IMR-90 (cell line): Measurements from ENCODE around the gene BCL11B. TPM values are rescaled to one million over a fixed set of nuclear protein-coding genes. Genes with fewer than 3 reads are reported as not detected.
A peak's percentile ranks its signal among the peaks of the same experiment; 100 is the strongest.

ENCODE experiments used
- ATAC-seq: fragments of 200-7000 bp; cut with Tn5 transposase; 2 replicates; pipeline ENCODE4 v1.9.1; 2020; ENCODE audit warnings: low read depth, mild to moderate bottlenecking, moderate library complexity
- BruUV-seq: library from RNA; stranded (reverse); fragments of 400-500 nt; replicated peaks from 2 replicates; lab custom pipeline; 2021; lab: Mats Ljungman, UMichigan
- CTCF ChIA-PET: fragments of 300-600 bp; formaldehyde crosslinking; extraction: SDS; loops from one replicate; lab custom pipeline; 2021; ENCODE audit warnings: antibody characterized with exemption; lab: Yijun Ruan, JAX
- POLR2A ChIA-PET: fragments of 300-600 bp; sonication (Branson Sonifier 250); formaldehyde crosslinking; loops from one replicate; lab custom pipeline; 2022; ENCODE audit warnings: antibody characterized with exemption; ENCODE audit not compliant: unreplicated experiment; lab: Charles Lee
- DNase-seq: peaks from one replicate; pipeline ENCODE4 v3.0.0; 2013
- H2AFZ ChIP-seq: replicated peaks from 2 replicates; pipeline ENCODE3; 2013; ENCODE audit warnings: low read length, mild to moderate bottlenecking; ENCODE audit not compliant: poor library complexity
- H2AK5ac ChIP-seq: 2 replicates; pipeline ENCODE4 v1.6.1; 2013; ENCODE audit warnings: low read depth, low read length, inconsistent platforms
- H2AK9ac ChIP-seq: replicated peaks from 2 replicates; pipeline ENCODE3; 2013; ENCODE audit warnings: mild to moderate bottlenecking, low read depth, low read length, moderate library complexity; ENCODE audit not compliant: poor library complexity
- H2BK120ac ChIP-seq: 2 replicates; pipeline ENCODE4 v1.6.1; 2013; ENCODE audit warnings: low read depth, low read length, inconsistent platforms
- H2BK15ac ChIP-seq: 3 replicates; pipeline ENCODE4 v1.6.1; 2013; ENCODE audit warnings: low read depth, low read length, inconsistent platforms
- H2BK20ac ChIP-seq: 2 replicates; pipeline ENCODE4 v1.6.1; 2013; ENCODE audit warnings: low read depth, mild to moderate bottlenecking, inconsistent platforms, low read length, moderate library complexity
- H2BK5ac ChIP-seq: 2 replicates; pipeline ENCODE4 v1.6.1; 2013; ENCODE audit warnings: mild to moderate bottlenecking, low read depth, low read length, inconsistent platforms; ENCODE audit not compliant: poor library complexity, severe bottlenecking
- H3K14ac ChIP-seq: replicated peaks from 2 replicates; pipeline ENCODE4 v1.6.1; 2013; ENCODE audit warnings: low read depth, low read length, inconsistent platforms
- H3K18ac ChIP-seq: 2 replicates; pipeline ENCODE4 v1.6.1; 2013; ENCODE audit warnings: low read depth, low read length, control low read depth
- H3K23ac ChIP-seq: 2 replicates; pipeline ENCODE4 v1.6.1; 2013; ENCODE audit warnings: low read depth, low read length, inconsistent platforms
- H3K27ac ChIP-seq: 2 replicates; pipeline ENCODE4 v1.5.1; 2013; ENCODE audit warnings: mild to moderate bottlenecking, control low read depth, low read length; ENCODE audit not compliant: insufficient read depth
- H3K27me3 ChIP-seq: 2 replicates; pipeline ENCODE4 v1.6.1; 2013; ENCODE audit warnings: low read length; ENCODE audit not compliant: control insufficient read depth, insufficient read depth
- H3K36me3 ChIP-seq: 2 replicates; pipeline ENCODE4 v1.6.1; 2013; ENCODE audit warnings: low read length, mixed read lengths; ENCODE audit not compliant: control insufficient read depth, insufficient read depth
- H3K4ac ChIP-seq: 2 replicates; pipeline ENCODE4 v1.6.1; 2013; ENCODE audit warnings: low read depth, low read length, inconsistent platforms
- H3K4me1 ChIP-seq: 2 replicates; pipeline ENCODE4 v1.6.1; 2013; ENCODE audit warnings: low read length, mixed read lengths; ENCODE audit not compliant: control insufficient read depth, insufficient read depth
- H3K4me2 ChIP-seq: 2 replicates; pipeline ENCODE4 v1.6.1; 2013; ENCODE audit warnings: low read depth, mild to moderate bottlenecking, control low read depth, low read length, moderate library complexity
- H3K4me3 ChIP-seq: 2 replicates; pipeline ENCODE4 v1.5.1; 2013; ENCODE audit warnings: low read depth, mild to moderate bottlenecking, control low read depth, low read length, moderate library complexity; ENCODE audit not compliant: insufficient read depth
- H3K56ac ChIP-seq: 2 replicates; pipeline ENCODE4 v1.6.1; 2013; ENCODE audit warnings: low read length, inconsistent platforms; ENCODE audit not compliant: insufficient read depth; ENCODE audit errors: extremely low read depth
- H3K79me1 ChIP-seq, 2 experiments: 2 replicates each; pipeline ENCODE4 v1.6.1; 2013; ENCODE audit warnings: low read length in 2 of 2, inconsistent platforms in 1 of 2, low read depth in 1 of 2
- H3K9ac ChIP-seq: 2 replicates; pipeline ENCODE4 v1.6.1; 2013; ENCODE audit warnings: low read depth, low read length, control low read depth
- H3K9me1 ChIP-seq: 2 replicates; pipeline ENCODE4 v1.6.1; 2013; ENCODE audit warnings: low read length, inconsistent platforms; ENCODE audit not compliant: insufficient read depth
- H3K9me3 ChIP-seq: 2 replicates; pipeline ENCODE4 v1.6.1; 2013; ENCODE audit warnings: low read length; ENCODE audit not compliant: control insufficient read depth, insufficient read depth
- H4K20me1 ChIP-seq: 2 replicates; pipeline ENCODE4 v1.6.1; 2013; ENCODE audit warnings: low read length, inconsistent platforms; ENCODE audit not compliant: insufficient read depth
- H4K5ac ChIP-seq: 2 replicates; pipeline ENCODE4 v1.6.1; 2013; ENCODE audit warnings: mild to moderate bottlenecking, low read depth, low read length, control low read depth
- H4K8ac ChIP-seq, 2 experiments: 2 replicates each; pipeline ENCODE4 v1.6.1; 2013; ENCODE audit warnings: low read depth in 2 of 2, low read length in 2 of 2, control low read depth in 1 of 2, inconsistent platforms in 1 of 2
- H4K91ac ChIP-seq: 2 replicates; pipeline ENCODE4 v1.6.1; 2013; ENCODE audit warnings: low read depth, low read length, inconsistent platforms; ENCODE audit not compliant: insufficient read depth
- BHLHE40 ChIP-seq: fragments of 150-350 bp; IDR thresholded peaks from 2 replicates; pipeline ENCODE4 v1.6.1; 2016; ENCODE audit warnings: mild to moderate bottlenecking, low read depth, low read length
- CHD1 ChIP-seq: IDR thresholded peaks from 2 replicates; pipeline ENCODE4 v1.6.1; 2012; ENCODE audit warnings: low read depth, low read length, improper control_type of control experiment
- CTCF ChIP-seq: conservative IDR thresholded peaks from 2 replicates; pipeline ENCODE4 v1.5.1; 2012; ENCODE audit warnings: mild to moderate bottlenecking, low read depth, low read length, improper control_type of control experiment
- MAFK ChIP-seq: IDR thresholded peaks from 2 replicates; pipeline ENCODE4 v1.6.1; 2012; ENCODE audit warnings: low read depth, low read length, improper control_type of control experiment
- MAZ ChIP-seq: IDR thresholded peaks from 2 replicates; pipeline ENCODE4 v1.6.1; 2012; ENCODE audit warnings: low read depth, mild to moderate bottlenecking, low read length, improper control_type of control experiment, moderate library complexity, borderline replicate concordance
- MXI1 ChIP-seq: IDR thresholded peaks from 2 replicates; pipeline ENCODE4 v1.6.1; 2012; ENCODE audit warnings: low read depth, mild to moderate bottlenecking, low read length, moderate library complexity, borderline replicate concordance
- NFE2L2 ChIP-seq: fragments of 150-350 bp; IDR thresholded peaks from 2 replicates; pipeline ENCODE4 v1.6.1; 2016; ENCODE audit warnings: low read depth, mild to moderate bottlenecking, low read length
- POLR2A ChIP-seq: IDR thresholded peaks from 2 replicates; pipeline ENCODE4 v1.6.1; 2012; ENCODE audit warnings: mild to moderate bottlenecking, low read depth, low read length
- RAD21 ChIP-seq: IDR thresholded peaks from 2 replicates; pipeline ENCODE4 v1.6.1; 2012; ENCODE audit warnings: low read length, improper control_type of control experiment
- RCOR1 ChIP-seq: IDR thresholded peaks from 2 replicates; pipeline ENCODE4 v1.6.1; 2012; ENCODE audit warnings: mild to moderate bottlenecking, low read length, improper control_type of control experiment; ENCODE audit not compliant: insufficient replicate concordance
- RFX5 ChIP-seq: IDR thresholded peaks from 2 replicates; pipeline ENCODE4 v1.8.0; 2012; ENCODE audit warnings: low read depth, mild to moderate bottlenecking, low read length, moderate library complexity
- WGBS, 2 experiments: methylation state at CpG; one replicate each; pipeline versions ENCODE4 v1.1.5 to v1.1.7; 2013; ENCODE audit warnings: missing lambda C conversion rate in 2 of 2; ENCODE audit not compliant: insufficient read length in 1 of 2; ENCODE audit errors: extremely low coverage in 2 of 2; 5-methylcytosine and 5-hydroxymethylcytosine counted together
- dilution Hi-C: fragments of 300-500 bp; cut with HindIII; formaldehyde crosslinking; loops from one replicate; pipeline ENCODE4 v1.14.3; 2018; ENCODE audit warnings: low sequenced_read_pairs; ENCODE audit not compliant: unreplicated experiment
- in situ Hi-C: fragments of 300-500 bp; cut with MboI; formaldehyde crosslinking; loops from 3 replicates; pipeline ENCODE4 v1.14.3; 2019; ENCODE audit warnings: low sequenced_read_pairs, inconsistent platforms, mixed read lengths
- intact Hi-C: fragments of 100-400 bp; cut with micrococcal nuclease; formaldehyde crosslinking; loops from 2 replicates; pipeline ENCODE4 v1.10.0; 2022
- polyA plus RNA-seq, 3 experiments: library from polyadenylated mRNA; depleted of rRNA; stranded (reverse); fragments of >200 nt; gene quantifications; 2 replicates each; pipeline ENCODE4 v1.2.3, GENCODE V29; 2012; ENCODE audit warnings: low replicate concordance in 1 of 3
- total RNA-seq: library from RNA; depleted of rRNA; stranded (reverse); fragments of >200 nt; gene quantifications from 2 replicates; pipeline ENCODE4 v1.2.3, GENCODE V29; 2012
- TF ChIP-seq, protein P1 (sequence below): fragments of 150-350 bp; IDR thresholded peaks from 2 replicates; pipeline ENCODE4 v1.6.1; 2016; ENCODE audit warnings: low read depth, mild to moderate bottlenecking, low read length, moderate library complexity, borderline replicate concordance

BCL11B gene
- total and polyA plus RNA-seq, 2 of the 4 experiments (the other 2 are of a cell fraction): under 0.01 TPM; not detected in 1

- no peak overlapping the region for H3K56ac ChIP-seq
- in situ Hi-C loops (no loop called here), dilution Hi-C loops (no loop called here), intact Hi-C loops (no loop called here)
- H3K4ac ChIP-seq: no peak overlapping the region
- H3K79me1 ChIP-seq: no peaks in the 10 kb centered on the region
- no peak overlapping the region for H3K9ac ChIP-seq
- no peak overlapping the region for H2AFZ ChIP-seq
- H4K8ac ChIP-seq: no peak overlapping the region
- WGBS, 2 experiments: 7% methylated on average over 6 of the region's 26 CpGs; no CpG with 5 or more reads in 1 of the 2 experiments
- no peak overlapping the region for H2BK20ac ChIP-seq
- H3K27me3 ChIP-seq: no peaks in the 10 kb centered on the region
- no TSS peak for BruUV-seq
- no peak overlapping the region for H4K91ac ChIP-seq
- no peak for TF ChIP-seq RAD21
- TF ChIP-seq RFX5: no peak
- TF ChIP-seq, protein P1, sequence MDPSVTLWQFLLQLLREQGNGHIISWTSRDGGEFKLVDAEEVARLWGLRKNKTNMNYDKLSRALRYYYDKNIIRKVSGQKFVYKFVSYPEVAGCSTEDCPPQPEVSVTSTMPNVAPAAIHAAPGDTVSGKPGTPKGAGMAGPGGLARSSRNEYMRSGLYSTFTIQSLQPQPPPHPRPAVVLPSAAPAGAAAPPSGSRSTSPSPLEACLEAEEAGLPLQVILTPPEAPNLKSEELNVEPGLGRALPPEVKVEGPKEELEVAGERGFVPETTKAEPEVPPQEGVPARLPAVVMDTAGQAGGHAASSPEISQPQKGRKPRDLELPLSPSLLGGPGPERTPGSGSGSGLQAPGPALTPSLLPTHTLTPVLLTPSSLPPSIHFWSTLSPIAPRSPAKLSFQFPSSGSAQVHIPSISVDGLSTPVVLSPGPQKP: no peak
- no peak for TF ChIP-seq MAFK
- no peak for TF ChIP-seq POLR2A
- no peak for TF ChIP-seq RCOR1
- no peak for TF ChIP-seq CTCF
- no peak for TF ChIP-seq CHD1
- no peak for TF ChIP-seq NFE2L2
- no peak for TF ChIP-seq MXI1
- TF ChIP-seq BHLHE40: no peak
- TF ChIP-seq MAZ: no peak
- peak; percentile 13 for DNase-seq
- H3K9me3 ChIP-seq: peaks cover 9% of the 10 kb centered on the region
- H3K18ac ChIP-seq: no peak overlapping the region
- no peak overlapping the region for H2BK120ac ChIP-seq
- H3K9me1 ChIP-seq: no peaks in the 10 kb centered on the region
- H3K4me2 ChIP-seq: no peak overlapping the region; the same call in 1 of the 2 replicates
- H4K20me1 ChIP-seq: no peaks in the 10 kb centered on the region
- H3K27ac ChIP-seq: no peak overlapping the region
- ChIA-PET POLR2A (no interaction called here), CTCF (no interaction called here)
- H2BK5ac ChIP-seq: no peak overlapping the region
- no peaks in the 10 kb centered on the region for H3K36me3 ChIP-seq
- H2BK15ac ChIP-seq: no peak overlapping the region
- H3K14ac ChIP-seq: no peak overlapping the region
- H3K4me1 ChIP-seq: no peaks in the 10 kb centered on the region
- H3K23ac ChIP-seq: no peak overlapping the region
- H2AK9ac ChIP-seq: peak overlapping the region; percentile 42
- peak; percentile 29; the same call in 1 of the 2 replicates for ATAC-seq
- no peak overlapping the region for H4K5ac ChIP-seq
- no peak overlapping the region for H3K4me3 ChIP-seq
- no peak overlapping the region for H2AK5ac ChIP-seq
These were observed 79.9 kb downstream of the BCL11B start for GRCh38 chr14:99192028-99192621.
